ENCODE results near the gene MEIS1. TPM values are rescaled to one million over a fixed set of nuclear protein-coding genes. Genes with fewer than 3 reads are reported as not detected.
"Not testable (repeated sequence)": the region's sequence is repeated elsewhere in the genome, so short reads cannot be mapped to it uniquely, and the experiment has no call there.

MEIS1 gene
- total RNA-seq (not detected), polyA plus RNA-seq (not detected), total RNA-seq (0 to 0.17 (median 0.07) reads per million in 6 experiments)

GRCh38 chr2:66434679-66435548 lies at the start of gene MEIS1:
Gene MEIS1 (plus strand): TSS chr2:66435125. CDS start chr2:66435857, 732 bp downstream.
- no peak for ATAC-seq
- H3K4me3 Mint-ChIP-seq, result peak within 1 kb of the TSS; percentile 43 to 89 (median 73)

GRCh38 chr2:66387016-66387753 lies 47.7 kb upstream of the MEIS1 start:
- Mint-ChIP-seq H3K27ac (no peak overlapping the region), H3K9me3 (peaks cover 0 to 5% (median 0%) of the 10 kb centered on the region in 9 donors), H3K36me3 (no peaks in the 10 kb centered on the region), H3K4me3 (no peak overlapping the region), H3K4me1 (no peaks in the 10 kb centered on the region), H3K27me3 (peaks cover 0 to under 1% (median 0%) of the 10 kb centered on the region in 5 donors)
- no peak for ATAC-seq
- POLR2A ChIA-PET, result no interaction called here
- DNase-seq, result no peak

More at GRCh38 chr2:66434679-66435548, at the start of gene MEIS1:
- peaks cover 0 to 5% (median 2%) of the 10 kb centered on the region in 3 donors for H3K36me3 Mint-ChIP-seq
- H3K27me3 Mint-ChIP-seq, result peaks cover 28 to 94% (median 67%) of the 10 kb centered on the region in 5 donors
- DNase-seq, result no peak
- peak within 1 kb of the TSS in 2 of 10 donors; percentile 5 to 73 for H3K27ac Mint-ChIP-seq
- H3K4me1 Mint-ChIP-seq, result peaks cover 15 to 51% (median 43%) of the 10 kb centered on the region in 4 donors
- POLR2A ChIA-PET, result no interaction called here
- H3K9me3 Mint-ChIP-seq, result peaks cover 0 to 6% (median 0%) of the 10 kb centered on the region in 9 donors

GRCh38 chr2:66389651-66390131 lies 45.2 kb upstream of the MEIS1 start:
- POLR2A ChIA-PET, result no interaction called here
- Mint-ChIP-seq H3K9me3 (peaks cover 0 to 5% (median 0%) of the 10 kb centered on the region in 9 donors), H3K27me3 (no peaks in the 10 kb centered on the region), H3K27ac (no peak overlapping the region), H3K36me3 (no peaks in the 10 kb centered on the region), H3K4me1 (no peaks in the 10 kb centered on the region), H3K4me3 (no peak overlapping the region)
- DNase-seq (no peak), ATAC-seq (no peak)

GRCh38 chr2:66390152-66390551 lies 44.8 kb upstream of the MEIS1 start:
- H3K27me3 Mint-ChIP-seq, result no peaks in the 10 kb centered on the region
- POLR2A ChIA-PET, result no interaction called here
- H3K27ac Mint-ChIP-seq, result no peak overlapping the region
- H3K9me3 Mint-ChIP-seq, result peaks cover 0 to 5% (median 0%) of the 10 kb centered on the region in 9 donors
- no peaks in the 10 kb centered on the region for H3K36me3 Mint-ChIP-seq
- no peak for DNase-seq
- H3K4me1 Mint-ChIP-seq, result no peaks in the 10 kb centered on the region
- no peak for ATAC-seq
- no peak overlapping the region for H3K4me3 Mint-ChIP-seq

GRCh38 chr2:66390811-66391210 lies 44.1 kb upstream of the MEIS1 start:
- H3K4me1 Mint-ChIP-seq, result no peaks in the 10 kb centered on the region
- POLR2A ChIA-PET, result no interaction called here
- no peaks in the 10 kb centered on the region for H3K27me3 Mint-ChIP-seq
- no peak overlapping the region for H3K4me3 Mint-ChIP-seq
- peaks cover 0 to 5% (median 0%) of the 10 kb centered on the region in 9 donors for H3K9me3 Mint-ChIP-seq
- no peaks in the 10 kb centered on the region for H3K36me3 Mint-ChIP-seq
- DNase-seq, result no peak
- no peak overlapping the region for H3K27ac Mint-ChIP-seq
- ATAC-seq, result no peak

- H3K4me3 Mint-ChIP-seq, H3K4me1 Mint-ChIP-seq, H3K9me3 Mint-ChIP-seq, POLR2A ChIA-PET, H3K36me3 Mint-ChIP-seq, H3K27ac Mint-ChIP-seq, ATAC-seq, H3K27me3 Mint-ChIP-seq: not testable (repeated sequence)
- DNase-seq, result peak in 1 of 10 donors; percentile 44
Observed at GRCh38 chr2:66391240-66391639, 43.7 kb upstream of the MEIS1 start.

GRCh38 chr2:66405473-66405872 lies 29.5 kb upstream of the MEIS1 start:
- Mint-ChIP-seq H3K27ac (no peak overlapping the region), H3K4me1 (no peaks in the 10 kb centered on the region), H3K9me3 (peaks cover 0 to 28% (median 7%) of the 10 kb centered on the region in 9 donors), H3K4me3 (no peak overlapping the region), H3K27me3 (no peaks in the 10 kb centered on the region), H3K36me3 (peaks cover 0 to 3% (median 0%) of the 10 kb centered on the region in 3 donors)
- no peak for ATAC-seq
- no peak for DNase-seq
- POLR2A ChIA-PET, result no interaction called here

- ATAC-seq, result no peak
- Mint-ChIP-seq H3K4me3 (no peak overlapping the region), H3K4me1 (no peaks in the 10 kb centered on the region), H3K27me3 (peaks cover 0 to 10% (median 0%) of the 10 kb centered on the region in 5 donors), H3K36me3 (no peaks in the 10 kb centered on the region), H3K27ac (no peak overlapping the region), H3K9me3 (peaks cover 0 to 15% (median 2%) of the 10 kb centered on the region in 9 donors)
- POLR2A ChIA-PET, result no interaction called here
- DNase-seq, result no peak
Observed at GRCh38 chr2:66408905-66409304, 26.0 kb upstream of the MEIS1 start.

GRCh38 chr2:66412874-66413273 lies 22.1 kb upstream of the MEIS1 start:
- H3K27ac Mint-ChIP-seq, result no peak overlapping the region
- POLR2A ChIA-PET, result no interaction called here
- no peak for ATAC-seq
- H3K36me3 Mint-ChIP-seq, result no peaks in the 10 kb centered on the region
- H3K4me3 Mint-ChIP-seq, result no peak overlapping the region
- H3K4me1 Mint-ChIP-seq, result no peaks in the 10 kb centered on the region
- peaks cover 0 to 10% (median 0%) of the 10 kb centered on the region in 5 donors for H3K27me3 Mint-ChIP-seq
- peaks cover 0 to 5% (median 1%) of the 10 kb centered on the region in 9 donors for H3K9me3 Mint-ChIP-seq
- no peak for DNase-seq

- POLR2A ChIA-PET, result no interaction called here
- H3K4me3 Mint-ChIP-seq, result no peak overlapping the region
Observed at GRCh38 chr2:66414896-66415295, 20.0 kb upstream of the MEIS1 start.

GRCh38 chr2:66418381-66418780 lies 16.5 kb upstream of the MEIS1 start:
- Mint-ChIP-seq H3K4me1 (no peaks in the 10 kb centered on the region), H3K27me3 (peaks cover 0 to 17% (median 1%) of the 10 kb centered on the region in 5 donors), H3K27ac (peak overlapping the region in 1 of 10 donors; percentile 93), H3K9me3 (peaks cover 0 to 6% (median 0%) of the 10 kb centered on the region in 9 donors), H3K36me3 (no peaks in the 10 kb centered on the region), H3K4me3 (no peak overlapping the region)
- ATAC-seq (no peak), DNase-seq (no peak)
- POLR2A ChIA-PET, result no interaction called here

More at GRCh38 chr2:66414896-66415295, 20.0 kb upstream of the MEIS1 start:
- H3K4me1 Mint-ChIP-seq, result no peaks in the 10 kb centered on the region
- ATAC-seq (no peak), DNase-seq (no peak)
- H3K27ac Mint-ChIP-seq, result no peak overlapping the region
- H3K27me3 Mint-ChIP-seq, result peaks cover 0 to 10% (median 0%) of the 10 kb centered on the region in 5 donors
- peaks cover 0 to 5% (median 1%) of the 10 kb centered on the region in 9 donors for H3K9me3 Mint-ChIP-seq
- no peaks in the 10 kb centered on the region for H3K36me3 Mint-ChIP-seq

- H3K27me3 Mint-ChIP-seq, result peaks cover 7 to 45% (median 21%) of the 10 kb centered on the region in 5 donors
- DNase-seq (no peak), ATAC-seq (no peak)
- H3K4me3 Mint-ChIP-seq, result no peak overlapping the region
- no peaks in the 10 kb centered on the region for H3K4me1 Mint-ChIP-seq
- H3K27ac Mint-ChIP-seq, result no peak overlapping the region
- no peaks in the 10 kb centered on the region for H3K36me3 Mint-ChIP-seq
- POLR2A ChIA-PET, result no interaction called here
- peaks cover 0 to 15% (median 0%) of the 10 kb centered on the region in 9 donors for H3K9me3 Mint-ChIP-seq
Observed at GRCh38 chr2:66421612-66422011, 13.3 kb upstream of the MEIS1 start.
